DOHH2 (cell line): ENCODE data around the gene ILDR2.

ENCODE experiments used
- EZH2phosphoT487 ChIP-seq: fragments of 200-600 bp; sonication (generic); IDR thresholded peaks from 2 replicates; pipeline ENCODE4 v1.6.1; 2017; ENCODE audit warnings: borderline replicate concordance, mild to moderate bottlenecking, antibody characterized with exemption, low read length, moderate library complexity, mixed read lengths
- TF ChIP-seq, protein P1 (sequence below): fragments of 200-600 bp; sonication (generic); IDR thresholded peaks from one replicate; pipeline ENCODE4 v1.5.1; 2014; ENCODE audit warnings: antibody characterized with exemption, mild to moderate bottlenecking, low read depth, low read length; ENCODE audit not compliant: poor library complexity, severe bottlenecking

DNA sequence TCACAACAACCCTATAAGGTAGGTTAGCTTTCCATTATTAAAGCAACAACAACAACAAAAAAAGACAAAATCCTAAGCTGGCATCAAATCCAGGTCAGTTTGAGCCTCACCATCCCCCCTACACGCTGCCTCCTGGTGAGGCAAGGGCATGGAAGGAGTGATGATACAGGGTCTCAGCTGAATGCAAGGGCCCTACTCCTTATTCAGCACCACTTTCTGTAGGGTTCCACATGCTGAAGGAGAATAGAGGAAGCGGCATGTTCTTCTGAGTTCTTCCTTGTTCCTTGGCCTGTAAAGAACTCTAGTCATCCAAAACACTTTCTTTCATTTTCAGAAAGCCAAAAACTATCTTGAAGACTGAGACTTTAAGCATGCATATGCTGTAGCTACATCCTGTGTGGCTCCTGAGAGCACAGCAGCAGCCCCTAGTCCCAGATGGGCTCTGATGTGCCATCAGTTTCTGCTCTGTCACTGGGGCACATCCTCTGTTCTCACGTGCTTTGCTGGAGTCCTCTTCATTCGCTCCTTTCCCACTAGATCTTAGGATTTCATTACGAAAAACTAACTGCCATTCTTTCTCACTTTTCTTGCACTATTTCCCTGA is 6.2 kb downstream of the ILDR2 start:
- TF ChIP-seq, protein P1, sequence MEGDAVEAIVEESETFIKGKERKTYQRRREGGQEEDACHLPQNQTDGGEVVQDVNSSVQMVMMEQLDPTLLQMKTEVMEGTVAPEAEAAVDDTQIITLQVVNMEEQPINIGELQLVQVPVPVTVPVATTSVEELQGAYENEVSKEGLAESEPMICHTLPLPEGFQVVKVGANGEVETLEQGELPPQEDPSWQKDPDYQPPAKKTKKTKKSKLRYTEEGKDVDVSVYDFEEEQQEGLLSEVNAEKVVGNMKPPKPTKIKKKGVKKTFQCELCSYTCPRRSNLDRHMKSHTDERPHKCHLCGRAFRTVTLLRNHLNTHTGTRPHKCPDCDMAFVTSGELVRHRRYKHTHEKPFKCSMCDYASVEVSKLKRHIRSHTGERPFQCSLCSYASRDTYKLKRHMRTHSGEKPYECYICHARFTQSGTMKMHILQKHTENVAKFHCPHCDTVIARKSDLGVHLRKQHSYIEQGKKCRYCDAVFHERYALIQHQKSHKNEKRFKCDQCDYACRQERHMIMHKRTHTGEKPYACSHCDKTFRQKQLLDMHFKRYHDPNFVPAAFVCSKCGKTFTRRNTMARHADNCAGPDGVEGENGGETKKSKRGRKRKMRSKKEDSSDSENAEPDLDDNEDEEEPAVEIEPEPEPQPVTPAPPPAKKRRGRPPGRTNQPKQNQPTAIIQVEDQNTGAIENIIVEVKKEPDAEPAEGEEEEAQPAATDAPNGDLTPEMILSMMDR: no peak
- no peak for TF ChIP-seq EZH2phosphoT487
